ENCODE results near the gene CD38. TPM values are rescaled to one million over a fixed set of nuclear protein-coding genes. Genes with fewer than 3 reads are reported as not detected.

The CD38 gene
- total and polyA plus RNA-seq, 5 donors from 2014 or later, result 4.8 to 14.5 (median 6.4) TPM

DNA sequence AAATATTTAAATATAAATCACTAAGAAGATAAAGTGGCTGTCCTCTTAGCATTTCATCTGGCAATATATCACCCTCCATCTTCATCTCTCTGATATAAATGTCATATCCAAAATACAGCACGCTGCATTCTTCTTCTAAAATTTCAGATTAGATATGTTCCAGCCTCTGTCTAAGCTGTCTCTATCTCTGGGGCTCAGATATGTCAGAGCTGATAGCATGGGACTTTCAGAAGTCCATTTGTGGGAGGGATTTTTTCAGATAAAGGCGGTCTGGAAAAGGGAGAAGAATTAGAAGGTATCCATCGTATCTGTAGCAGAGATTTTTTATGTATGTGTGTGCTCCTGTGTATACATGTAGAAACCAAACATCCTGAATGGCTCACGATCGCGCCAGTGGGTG is 25.0 kb upstream of the CD38 start:
- peaks cover 21 to 50% (median 39%) of the 10 kb centered on the region in 4 donors for H3K4me1 Mint-ChIP-seq
- peaks cover 4% of the 10 kb centered on the region for H3K27me3 Mint-ChIP-seq
- no peaks in the 10 kb centered on the region for H3K36me3 Mint-ChIP-seq
- Histone ChIP-seq H3K36me3 (ENCODE audit: control insufficient read depth, insufficient read depth, low read length) (no peaks in the 10 kb centered on the region), H3K4me3 (ENCODE audit: low read depth, low read length) (no peak overlapping the region), H3K27me3 (ENCODE audit: control insufficient read depth, insufficient read depth, low read length) (no peaks in the 10 kb centered on the region), H3K4me1 (ENCODE audit: control insufficient read depth, insufficient read depth, low read length, poor library complexity, severe bottlenecking) (peaks cover 42% of the 10 kb centered on the region), H3K9me3 (ENCODE audit: control insufficient read depth in 2 of 2, low read length in 2 of 2) (no peaks in the 10 kb centered on the region), H3K27ac (ENCODE audit: insufficient read depth, low read length, poor library complexity, severe bottlenecking) (no peak overlapping the region)
- H3K4me3 Mint-ChIP-seq, result peak overlapping the region in 1 of 4 donors; percentile 43
- H3K9me3 Mint-ChIP-seq, result peaks cover 0 to 2% (median 0%) of the 10 kb centered on the region in 7 donors
- DNase-seq (no peak), ATAC-seq (ENCODE audit: low read depth in 2 of 2) (no peak)
- H3K27ac Mint-ChIP-seq, result peak overlapping the region in 2 of 3 donors; percentile 78 to 85

DNA sequence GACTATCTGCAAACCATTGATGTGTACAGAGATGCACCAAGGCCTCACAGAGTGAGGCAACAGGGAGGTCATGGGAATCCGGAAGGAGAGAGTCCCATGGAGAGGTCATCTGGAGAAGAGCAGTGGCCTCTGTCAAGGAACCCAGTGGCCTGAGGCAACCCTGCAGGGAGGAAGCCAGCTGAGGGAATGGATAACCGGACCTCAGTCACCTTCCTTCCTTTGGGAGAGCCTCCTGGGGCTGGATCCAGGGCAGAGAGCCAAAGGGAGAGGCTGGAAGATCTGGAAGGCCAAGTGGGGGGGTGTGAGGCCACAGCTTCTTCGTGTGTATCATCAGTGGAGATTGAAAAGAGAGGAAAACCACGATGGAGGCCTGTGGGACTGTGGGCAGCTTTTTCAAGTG is 24.3 kb upstream of the CD38 start:
- Histone ChIP-seq H3K27ac (ENCODE audit: insufficient read depth, low read length, poor library complexity, severe bottlenecking) (no peak overlapping the region), H3K27me3 (ENCODE audit: control insufficient read depth, insufficient read depth, low read length) (no peaks in the 10 kb centered on the region), H3K9me3 (ENCODE audit: control insufficient read depth in 2 of 2, low read length in 2 of 2) (no peaks in the 10 kb centered on the region), H3K36me3 (ENCODE audit: control insufficient read depth, insufficient read depth, low read length) (no peaks in the 10 kb centered on the region), H3K4me1 (ENCODE audit: control insufficient read depth, insufficient read depth, low read length, poor library complexity, severe bottlenecking) (peaks cover 42% of the 10 kb centered on the region), H3K4me3 (ENCODE audit: low read depth, low read length) (no peak overlapping the region)
- H3K4me1 Mint-ChIP-seq, result peaks cover 21 to 50% (median 41%) of the 10 kb centered on the region in 4 donors
- peaks cover 4% of the 10 kb centered on the region for H3K27me3 Mint-ChIP-seq
- peaks cover 0 to 2% (median 0%) of the 10 kb centered on the region in 7 donors for H3K9me3 Mint-ChIP-seq
- H3K27ac Mint-ChIP-seq, result peak overlapping the region in 2 of 3 donors; percentile 85 to 89
- ATAC-seq (ENCODE audit: low read depth in 2 of 2), result no peak
- peak overlapping the region in 2 of 4 donors; percentile 0 to 75 for H3K4me3 Mint-ChIP-seq
- DNase-seq, result no peak
- H3K36me3 Mint-ChIP-seq, result no peaks in the 10 kb centered on the region

DNA sequence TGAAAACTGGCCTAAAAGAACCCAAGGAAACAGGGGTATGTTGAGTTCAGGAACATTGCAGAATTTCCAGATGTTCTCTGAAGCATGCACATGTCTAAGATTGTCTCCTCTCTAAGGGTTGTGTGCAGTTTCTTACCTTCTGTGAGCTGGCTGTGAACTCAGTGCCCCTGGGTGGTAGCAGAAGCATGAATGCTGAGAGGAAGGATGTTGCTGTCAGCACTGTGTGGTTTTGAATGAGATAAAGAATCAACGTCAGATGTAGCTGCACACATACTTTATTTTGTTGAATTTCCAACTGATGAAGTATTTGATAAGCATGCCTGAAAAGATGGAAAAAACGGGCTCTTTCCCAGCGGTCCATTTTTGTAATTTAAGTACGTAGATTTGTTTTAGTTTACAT is 23.8 kb upstream of the CD38 start:
- H3K27me3 Mint-ChIP-seq, result peaks cover 4% of the 10 kb centered on the region
- H3K9me3 Mint-ChIP-seq, result peaks cover 0 to 2% (median 0%) of the 10 kb centered on the region in 7 donors
- H3K4me1 Mint-ChIP-seq, result peaks cover 21 to 50% (median 42%) of the 10 kb centered on the region in 4 donors
- peak; percentile 61 to 63 for ATAC-seq (ENCODE audit: low read depth in 2 of 2)
- DNase-seq, result peak in 2 of 3 donors; percentile 61 to 80
- H3K4me3 ChIP-seq (ENCODE audit: low read depth, low read length), result peak overlapping the region; percentile 29
- H3K4me1 ChIP-seq (ENCODE audit: control insufficient read depth, insufficient read depth, low read length, poor library complexity, severe bottlenecking), result peaks cover 42% of the 10 kb centered on the region
- H3K9me3 ChIP-seq (ENCODE audit: control insufficient read depth in 2 of 2, low read length in 2 of 2), result no peaks in the 10 kb centered on the region
- no peaks in the 10 kb centered on the region for H3K27me3 ChIP-seq (ENCODE audit: control insufficient read depth, insufficient read depth, low read length)
- no peaks in the 10 kb centered on the region for H3K36me3 Mint-ChIP-seq
- no peak overlapping the region for H3K27ac ChIP-seq (ENCODE audit: insufficient read depth, low read length, poor library complexity, severe bottlenecking)
- H3K27ac Mint-ChIP-seq, result peak overlapping the region in 2 of 3 donors; percentile 85 to 89
- peak overlapping the region; percentile 9 to 75 (median 33) for H3K4me3 Mint-ChIP-seq
- H3K36me3 ChIP-seq (ENCODE audit: control insufficient read depth, insufficient read depth, low read length), result no peaks in the 10 kb centered on the region

DNA sequence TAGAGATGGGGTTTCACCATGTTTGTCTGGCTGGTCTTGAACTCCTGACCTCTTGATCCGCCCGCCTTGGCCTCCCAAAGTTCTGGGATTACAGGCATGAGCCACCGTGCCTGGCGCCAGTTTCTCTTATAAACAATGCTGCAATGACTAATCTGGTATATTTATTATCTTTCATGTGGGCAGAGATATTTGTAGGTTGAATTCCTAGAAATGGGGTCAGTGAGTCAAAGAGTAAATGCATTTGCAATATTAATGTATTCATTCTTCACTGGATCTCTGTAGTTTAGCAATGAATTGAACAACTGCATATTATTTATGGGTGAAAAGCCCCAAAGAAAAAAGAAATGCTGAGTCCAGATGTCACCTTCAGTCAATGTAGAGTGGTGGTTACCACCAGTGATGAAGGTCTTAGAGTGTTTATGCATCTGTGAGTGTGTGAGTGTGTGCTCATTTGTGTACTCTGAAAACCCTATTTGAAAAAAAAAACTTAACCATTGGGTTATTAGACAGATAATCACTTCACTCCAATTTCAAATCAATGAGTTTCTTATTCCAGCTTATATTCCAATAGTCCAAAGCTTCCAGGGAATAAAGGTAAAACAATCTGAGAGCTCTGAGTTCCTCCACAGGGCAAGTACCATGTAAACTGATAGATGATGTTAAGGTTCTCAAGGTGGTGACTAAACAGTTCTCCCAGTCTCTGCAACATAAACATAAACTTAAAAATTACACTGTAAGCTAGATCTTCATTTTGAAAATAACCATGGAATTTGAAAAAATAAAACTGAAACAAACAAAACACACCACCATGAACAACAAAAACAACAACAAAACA is 22.6 kb upstream of the CD38 start:
- Histone ChIP-seq H3K36me3 (ENCODE audit: control insufficient read depth, insufficient read depth, low read length) (no peaks in the 10 kb centered on the region), H3K27ac (ENCODE audit: insufficient read depth, low read length, poor library complexity, severe bottlenecking) (peak overlapping the region; percentile 52), H3K9me3 (ENCODE audit: control insufficient read depth in 2 of 2, low read length in 2 of 2) (no peaks in the 10 kb centered on the region), H3K27me3 (ENCODE audit: control insufficient read depth, insufficient read depth, low read length) (no peaks in the 10 kb centered on the region), H3K4me1 (ENCODE audit: control insufficient read depth, insufficient read depth, low read length, poor library complexity, severe bottlenecking) (peaks cover 42% of the 10 kb centered on the region), H3K4me3 (ENCODE audit: low read depth, low read length) (peak overlapping the region; percentile 74)
- Mint-ChIP-seq H3K27me3 (peaks cover 4% of the 10 kb centered on the region), H3K36me3 (no peaks in the 10 kb centered on the region), H3K9me3 (peaks cover 0 to 4% (median 0%) of the 10 kb centered on the region in 7 donors), H3K27ac (peak overlapping the region; percentile 53 to 89 (median 87)), H3K4me3 (peak overlapping the region; percentile 55 to 70 (median 58)), H3K4me1 (peaks cover 21 to 50% (median 43%) of the 10 kb centered on the region in 4 donors)
- DNase-seq (peak in 2 of 3 donors; percentile 10 to 43), ATAC-seq (ENCODE audit: low read depth in 2 of 2) (no peak)

DNA sequence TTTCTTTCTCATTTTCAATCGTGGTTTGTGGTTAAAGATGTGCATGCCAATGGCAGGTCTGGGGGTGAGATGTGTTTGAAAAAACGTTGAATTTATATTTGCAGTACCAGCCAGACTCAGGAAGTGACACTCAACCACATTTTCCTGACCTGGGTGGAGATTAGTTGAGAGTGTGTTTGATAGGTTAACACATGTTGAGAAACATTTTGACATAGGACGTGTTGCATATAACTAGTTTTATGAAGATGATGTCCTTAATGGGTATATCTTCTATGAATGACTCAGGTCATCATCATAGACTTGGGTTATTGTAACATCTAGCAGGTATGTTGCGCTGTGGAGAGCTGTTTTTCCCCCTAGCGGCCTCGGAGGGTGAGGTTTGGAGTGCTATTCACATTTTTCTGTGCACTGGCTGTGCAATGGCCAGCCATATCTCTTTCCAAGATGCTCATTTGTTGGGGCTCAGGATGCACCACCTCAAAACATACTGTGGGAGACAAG is 21.7 kb upstream of the CD38 start:
- DNase-seq (peak; percentile 59 to 93 (median 87)), ATAC-seq (ENCODE audit: low read depth in 2 of 2) (peak; percentile 85 to 89)
- H3K27ac ChIP-seq (ENCODE audit: insufficient read depth, low read length, poor library complexity, severe bottlenecking), result peak overlapping the region; percentile 62
- no peaks in the 10 kb centered on the region for H3K36me3 ChIP-seq (ENCODE audit: control insufficient read depth, insufficient read depth, low read length)
- no peaks in the 10 kb centered on the region for H3K27me3 Mint-ChIP-seq
- H3K36me3 Mint-ChIP-seq, result no peaks in the 10 kb centered on the region
- peaks cover 21 to 50% (median 43%) of the 10 kb centered on the region in 4 donors for H3K4me1 Mint-ChIP-seq
- H3K27me3 ChIP-seq (ENCODE audit: control insufficient read depth, insufficient read depth, low read length), result no peaks in the 10 kb centered on the region
- H3K4me1 ChIP-seq (ENCODE audit: control insufficient read depth, insufficient read depth, low read length, poor library complexity, severe bottlenecking), result peaks cover 42% of the 10 kb centered on the region
- peak overlapping the region; percentile 74 for H3K4me3 ChIP-seq (ENCODE audit: low read depth, low read length)
- peak overlapping the region; percentile 53 to 89 (median 87) for H3K27ac Mint-ChIP-seq
- H3K9me3 ChIP-seq (ENCODE audit: control insufficient read depth in 2 of 2, low read length in 2 of 2), result no peaks in the 10 kb centered on the region
- peaks cover 0 to 2% (median 0%) of the 10 kb centered on the region in 7 donors for H3K9me3 Mint-ChIP-seq
- peak overlapping the region; percentile 51 to 70 (median 58) for H3K4me3 Mint-ChIP-seq

DNA sequence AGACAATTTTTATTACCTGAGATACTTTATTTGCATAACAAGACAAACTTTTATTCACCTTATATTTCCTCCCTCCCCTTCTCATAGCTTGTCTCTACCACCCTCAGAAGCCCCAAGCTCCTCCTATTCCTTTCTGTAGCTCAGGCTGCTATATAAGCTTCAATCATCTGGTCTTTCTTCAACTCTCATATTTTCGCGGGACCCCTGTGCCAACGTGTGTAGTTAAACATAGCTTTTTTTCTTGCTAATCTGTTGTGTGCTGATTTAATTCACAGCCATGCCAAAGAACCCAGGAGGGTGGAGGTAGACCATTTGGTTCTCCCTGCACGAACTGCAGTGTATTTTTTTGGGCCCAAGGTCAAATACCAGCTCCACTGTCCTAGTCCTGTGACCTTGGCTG is 21.1 kb upstream of the CD38 start:
- Histone ChIP-seq H3K9me3 (ENCODE audit: control insufficient read depth in 2 of 2, low read length in 2 of 2) (no peaks in the 10 kb centered on the region), H3K27ac (ENCODE audit: insufficient read depth, low read length, poor library complexity, severe bottlenecking) (peak overlapping the region; percentile 62), H3K36me3 (ENCODE audit: control insufficient read depth, insufficient read depth, low read length) (no peaks in the 10 kb centered on the region), H3K4me1 (ENCODE audit: control insufficient read depth, insufficient read depth, low read length, poor library complexity, severe bottlenecking) (peaks cover 42% of the 10 kb centered on the region), H3K4me3 (ENCODE audit: low read depth, low read length) (peak overlapping the region; percentile 74), H3K27me3 (ENCODE audit: control insufficient read depth, insufficient read depth, low read length) (no peaks in the 10 kb centered on the region)
- Mint-ChIP-seq H3K4me3 (peak overlapping the region; percentile 51 to 70 (median 58)), H3K27ac (peak overlapping the region; percentile 87 to 89 (median 89)), H3K36me3 (no peaks in the 10 kb centered on the region), H3K9me3 (peaks cover 0 to 2% (median 0%) of the 10 kb centered on the region in 7 donors), H3K4me1 (peaks cover 21 to 48% (median 42%) of the 10 kb centered on the region in 4 donors), H3K27me3 (no peaks in the 10 kb centered on the region)
- DNase-seq (no peak), ATAC-seq (ENCODE audit: low read depth in 2 of 2) (no peak)

DNA sequence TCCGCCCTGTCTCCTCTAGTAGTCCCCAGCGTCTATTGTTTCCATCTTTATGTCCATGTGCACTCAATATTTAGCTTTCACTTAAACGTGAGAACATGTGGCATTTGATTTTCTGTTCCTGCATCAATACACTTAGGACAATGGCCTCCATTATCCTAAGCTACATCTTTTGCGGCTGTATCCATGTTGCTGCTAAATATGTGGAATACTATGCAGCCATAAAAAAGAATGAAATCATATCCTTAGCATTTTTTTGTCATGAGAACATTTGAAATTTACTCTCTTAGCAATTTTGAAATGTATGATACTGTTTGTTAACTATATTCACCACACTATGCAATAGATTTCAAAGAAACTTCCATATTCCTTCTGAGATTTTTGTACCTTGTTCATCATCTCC is 19.8 kb upstream of the CD38 start:
- peak overlapping the region in 2 of 4 donors; percentile 30 to 39 for H3K4me3 Mint-ChIP-seq
- H3K36me3 Mint-ChIP-seq, result no peaks in the 10 kb centered on the region
- H3K9me3 Mint-ChIP-seq, result peaks cover 0 to 2% (median 0%) of the 10 kb centered on the region in 7 donors
- H3K4me1 ChIP-seq (ENCODE audit: control insufficient read depth, insufficient read depth, low read length, poor library complexity, severe bottlenecking), result peaks cover 47% of the 10 kb centered on the region
- ATAC-seq (ENCODE audit: low read depth in 2 of 2), result no peak
- H3K27me3 Mint-ChIP-seq, result no peaks in the 10 kb centered on the region
- peak overlapping the region in 1 of 3 donors; percentile 4 for H3K27ac Mint-ChIP-seq
- no peak for DNase-seq
- H3K4me3 ChIP-seq (ENCODE audit: low read depth, low read length), result no peak overlapping the region
- H3K9me3 ChIP-seq (ENCODE audit: control insufficient read depth in 2 of 2, low read length in 2 of 2), result no peaks in the 10 kb centered on the region
- no peaks in the 10 kb centered on the region for H3K27me3 ChIP-seq (ENCODE audit: control insufficient read depth, insufficient read depth, low read length)
- no peaks in the 10 kb centered on the region for H3K36me3 ChIP-seq (ENCODE audit: control insufficient read depth, insufficient read depth, low read length)
- H3K4me1 Mint-ChIP-seq, result peaks cover 26 to 48% (median 41%) of the 10 kb centered on the region in 4 donors
- H3K27ac ChIP-seq (ENCODE audit: insufficient read depth, low read length, poor library complexity, severe bottlenecking), result no peak overlapping the region
